ENCODE measurements around the gene TMEM259. TPM values are rescaled to one million over a fixed set of nuclear protein-coding genes. Genes with fewer than 3 reads are reported as not detected.
A peak's percentile ranks its signal among the peaks of the same experiment; 100 is the strongest.

The TMEM259 gene
- total and polyA plus RNA-seq, 9 of the 15 experiments (the other 6 are each of a cell fraction or from before 2014, with no cell fraction given), result 0.52 to 231 (median 63.6) TPM

DNA sequence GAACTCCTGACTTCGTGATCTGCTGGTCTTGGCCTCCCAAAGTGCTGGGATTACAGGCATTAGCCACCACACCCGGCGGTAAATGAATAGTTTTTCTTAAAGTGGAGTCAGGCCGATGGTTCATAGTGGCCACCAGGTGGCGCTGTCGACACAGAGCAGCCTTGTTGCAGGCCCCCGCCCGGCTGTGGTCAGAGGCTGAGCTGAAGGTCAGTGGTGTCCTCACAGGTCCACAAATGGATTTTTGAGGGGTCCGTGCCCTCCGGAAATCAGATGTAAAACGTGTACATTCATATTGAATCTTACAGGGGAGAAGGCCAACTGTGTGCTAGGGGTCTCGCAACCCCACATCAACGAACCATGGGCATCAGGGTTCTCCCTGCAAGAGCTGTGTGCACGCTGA is 50.2 kb downstream of the TMEM259 start (continued):
- TF ChIP-seq, protein P1, sequence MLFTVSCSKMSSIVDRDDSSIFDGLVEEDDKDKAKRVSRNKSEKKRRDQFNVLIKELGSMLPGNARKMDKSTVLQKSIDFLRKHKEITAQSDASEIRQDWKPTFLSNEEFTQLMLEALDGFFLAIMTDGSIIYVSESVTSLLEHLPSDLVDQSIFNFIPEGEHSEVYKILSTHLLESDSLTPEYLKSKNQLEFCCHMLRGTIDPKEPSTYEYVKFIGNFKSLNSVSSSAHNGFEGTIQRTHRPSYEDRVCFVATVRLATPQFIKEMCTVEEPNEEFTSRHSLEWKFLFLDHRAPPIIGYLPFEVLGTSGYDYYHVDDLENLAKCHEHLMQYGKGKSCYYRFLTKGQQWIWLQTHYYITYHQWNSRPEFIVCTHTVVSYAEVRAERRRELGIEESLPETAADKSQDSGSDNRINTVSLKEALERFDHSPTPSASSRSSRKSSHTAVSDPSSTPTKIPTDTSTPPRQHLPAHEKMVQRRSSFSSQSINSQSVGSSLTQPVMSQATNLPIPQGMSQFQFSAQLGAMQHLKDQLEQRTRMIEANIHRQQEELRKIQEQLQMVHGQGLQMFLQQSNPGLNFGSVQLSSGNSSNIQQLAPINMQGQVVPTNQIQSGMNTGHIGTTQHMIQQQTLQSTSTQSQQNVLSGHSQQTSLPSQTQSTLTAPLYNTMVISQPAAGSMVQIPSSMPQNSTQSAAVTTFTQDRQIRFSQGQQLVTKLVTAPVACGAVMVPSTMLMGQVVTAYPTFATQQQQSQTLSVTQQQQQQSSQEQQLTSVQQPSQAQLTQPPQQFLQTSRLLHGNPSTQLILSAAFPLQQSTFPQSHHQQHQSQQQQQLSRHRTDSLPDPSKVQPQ (CRISPR knock-in tag; IDR thresholded peaks at IDR 0.05; ENCODE audit: borderline replicate concordance), result no peak
- TF ChIP-seq HOXB6 (CRISPR knock-in tag; IDR thresholded peaks at IDR 0.05; ENCODE audit: borderline replicate concordance), result no peak
- TF ChIP-seq, protein P2, sequence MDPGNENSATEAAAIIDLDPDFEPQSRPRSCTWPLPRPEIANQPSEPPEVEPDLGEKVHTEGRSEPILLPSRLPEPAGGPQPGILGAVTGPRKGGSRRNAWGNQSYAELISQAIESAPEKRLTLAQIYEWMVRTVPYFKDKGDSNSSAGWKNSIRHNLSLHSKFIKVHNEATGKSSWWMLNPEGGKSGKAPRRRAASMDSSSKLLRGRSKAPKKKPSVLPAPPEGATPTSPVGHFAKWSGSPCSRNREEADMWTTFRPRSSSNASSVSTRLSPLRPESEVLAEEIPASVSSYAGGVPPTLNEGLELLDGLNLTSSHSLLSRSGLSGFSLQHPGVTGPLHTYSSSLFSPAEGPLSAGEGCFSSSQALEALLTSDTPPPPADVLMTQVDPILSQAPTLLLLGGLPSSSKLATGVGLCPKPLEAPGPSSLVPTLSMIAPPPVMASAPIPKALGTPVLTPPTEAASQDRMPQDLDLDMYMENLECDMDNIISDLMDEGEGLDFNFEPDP (CRISPR knock-in tag; IDR thresholded peaks at IDR 0.05), result no peak
- no peak for TF ChIP-seq SIX5 (IDR thresholded peaks at IDR 0.05; ENCODE audit: borderline replicate concordance in 1 of 2, insufficient read depth in 1 of 2, low read depth in 1 of 2, low read length in 2 of 2)
- TF ChIP-seq, protein P3, sequence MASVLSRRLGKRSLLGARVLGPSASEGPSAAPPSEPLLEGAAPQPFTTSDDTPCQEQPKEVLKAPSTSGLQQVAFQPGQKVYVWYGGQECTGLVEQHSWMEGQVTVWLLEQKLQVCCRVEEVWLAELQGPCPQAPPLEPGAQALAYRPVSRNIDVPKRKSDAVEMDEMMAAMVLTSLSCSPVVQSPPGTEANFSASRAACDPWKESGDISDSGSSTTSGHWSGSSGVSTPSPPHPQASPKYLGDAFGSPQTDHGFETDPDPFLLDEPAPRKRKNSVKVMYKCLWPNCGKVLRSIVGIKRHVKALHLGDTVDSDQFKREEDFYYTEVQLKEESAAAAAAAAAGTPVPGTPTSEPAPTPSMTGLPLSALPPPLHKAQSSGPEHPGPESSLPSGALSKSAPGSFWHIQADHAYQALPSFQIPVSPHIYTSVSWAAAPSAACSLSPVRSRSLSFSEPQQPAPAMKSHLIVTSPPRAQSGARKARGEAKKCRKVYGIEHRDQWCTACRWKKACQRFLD (CRISPR knock-in tag; IDR thresholded peaks at IDR 0.05), result no peak
- TF ChIP-seq XRCC5 (IDR thresholded peaks at IDR 0.05; ENCODE audit: low read depth, low read length), result peak; percentile 84; the same call in 1 of the 2 replicates
- peak in 1 of 2 experiments; percentile 65; a peak in 2 of 4 replicates for TF ChIP-seq RAD21 (CRISPR knock-in tag; conservative IDR thresholded peaks at IDR 0.05 in 1 of 2, IDR thresholded peaks at IDR 0.05 in 1 of 2)
- TF ChIP-seq FOS (IDR thresholded peaks at IDR 0.05; ENCODE audit: extremely low read depth, insufficient read length), result no peak
- TF ChIP-seq, protein P4, sequence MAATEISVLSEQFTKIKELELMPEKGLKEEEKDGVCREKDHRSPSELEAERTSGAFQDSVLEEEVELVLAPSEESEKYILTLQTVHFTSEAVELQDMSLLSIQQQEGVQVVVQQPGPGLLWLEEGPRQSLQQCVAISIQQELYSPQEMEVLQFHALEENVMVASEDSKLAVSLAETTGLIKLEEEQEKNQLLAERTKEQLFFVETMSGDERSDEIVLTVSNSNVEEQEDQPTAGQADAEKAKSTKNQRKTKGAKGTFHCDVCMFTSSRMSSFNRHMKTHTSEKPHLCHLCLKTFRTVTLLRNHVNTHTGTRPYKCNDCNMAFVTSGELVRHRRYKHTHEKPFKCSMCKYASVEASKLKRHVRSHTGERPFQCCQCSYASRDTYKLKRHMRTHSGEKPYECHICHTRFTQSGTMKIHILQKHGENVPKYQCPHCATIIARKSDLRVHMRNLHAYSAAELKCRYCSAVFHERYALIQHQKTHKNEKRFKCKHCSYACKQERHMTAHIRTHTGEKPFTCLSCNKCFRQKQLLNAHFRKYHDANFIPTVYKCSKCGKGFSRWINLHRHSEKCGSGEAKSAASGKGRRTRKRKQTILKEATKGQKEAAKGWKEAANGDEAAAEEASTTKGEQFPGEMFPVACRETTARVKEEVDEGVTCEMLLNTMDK (IDR thresholded peaks at IDR 0.05; ENCODE audit: borderline replicate concordance, insufficient read depth, low read depth, low read length, poor library complexity, severe bottlenecking), result peak; percentile 71
- TF ChIP-seq ERF (CRISPR knock-in tag; IDR thresholded peaks at IDR 0.05), result no peak
- TF ChIP-seq YY1 (IDR thresholded peaks at IDR 0.05; ENCODE audit: borderline replicate concordance in 1 of 3, control insufficient read depth in 1 of 3, extremely low read depth in 1 of 3, insufficient read depth in 3 of 3, insufficient read length in 1 of 3, insufficient replicate concordance in 2 of 3, low read depth in 1 of 3, low read length in 2 of 3), result no peak
- no peak for TF ChIP-seq GTF2F1 (IDR thresholded peaks at IDR 0.05; ENCODE audit: low read depth, low read length)
- TF ChIP-seq NR2C1 (IDR thresholded peaks at IDR 0.05), result no peak
- TF ChIP-seq NR2C1 (tag; IDR thresholded peaks at IDR 0.05), result no peak
- TF ChIP-seq, protein P5, sequence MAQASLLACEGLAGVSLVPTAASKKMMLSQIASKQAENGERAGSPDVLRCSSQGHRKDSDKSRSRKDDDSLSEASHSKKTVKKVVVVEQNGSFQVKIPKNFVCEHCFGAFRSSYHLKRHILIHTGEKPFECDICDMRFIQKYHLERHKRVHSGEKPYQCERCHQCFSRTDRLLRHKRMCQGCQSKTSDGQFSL (CRISPR knock-in tag; IDR thresholded peaks at IDR 0.05), result no peak; the same call in 1 of the 2 replicates
- TF ChIP-seq, protein P5 (tag; IDR thresholded peaks at IDR 0.05), result no peak
- TF ChIP-seq LCOR (CRISPR knock-in tag; IDR thresholded peaks at IDR 0.05), result no peak
